Measurements from ENCODE around the gene HOXB2. TPM values are rescaled to one million over a fixed set of nuclear protein-coding genes. Genes with fewer than 3 reads are reported as not detected.

The HOXB2 gene
- total RNA-seq, 1 experiment from 2014 or later: 3.7 TPM

- TF ChIP-seq, protein P1, sequence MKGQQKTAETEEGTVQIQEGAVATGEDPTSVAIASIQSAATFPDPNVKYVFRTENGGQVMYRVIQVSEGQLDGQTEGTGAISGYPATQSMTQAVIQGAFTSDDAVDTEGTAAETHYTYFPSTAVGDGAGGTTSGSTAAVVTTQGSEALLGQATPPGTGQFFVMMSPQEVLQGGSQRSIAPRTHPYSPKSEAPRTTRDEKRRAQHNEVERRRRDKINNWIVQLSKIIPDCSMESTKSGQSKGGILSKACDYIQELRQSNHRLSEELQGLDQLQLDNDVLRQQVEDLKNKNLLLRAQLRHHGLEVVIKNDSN (CRISPR knock-in tag; IDR thresholded peaks at IDR 0.05): no peak
- TF ChIP-seq MLX (CRISPR knock-in tag; IDR thresholded peaks at IDR 0.05): no peak
Observed at GRCh38 chr17:48579760-48580554, 35.0 kb upstream of the HOXB2 start (continued).

GRCh38 chr17:48579471-48579759 lies 34.5 kb upstream of the HOXB2 start:
- ChIA-PET CTCF (interaction anchor here (0.7 to 1.2 kb wide), 2 partner anchors 30 to 34 kb away, joined by 3 read pairs; no protein-coding TSS in a partner anchor), POLR2A (no interaction called here)
- no peaks in the 10 kb centered on the region for H3K9me3 Mint-ChIP-seq
- no peak overlapping the region for H3K4me3 Mint-ChIP-seq
- DNase-seq (ENCODE audit: low spot score) (no peak), ATAC-seq (no peak)
- no peak overlapping the region for H3K27ac Mint-ChIP-seq
- peaks cover 39% of the 10 kb centered on the region for H3K4me1 Mint-ChIP-seq
- peaks cover 65% of the 10 kb centered on the region; the same call in 1 of the 2 replicates for H3K27me3 Mint-ChIP-seq (ENCODE audit: low read depth)
- no peak for TF ChIP-seq IRF2 (CRISPR knock-in tag; IDR thresholded peaks at IDR 0.05; ENCODE audit: borderline replicate concordance, low read depth)
- TF ChIP-seq, protein P2, sequence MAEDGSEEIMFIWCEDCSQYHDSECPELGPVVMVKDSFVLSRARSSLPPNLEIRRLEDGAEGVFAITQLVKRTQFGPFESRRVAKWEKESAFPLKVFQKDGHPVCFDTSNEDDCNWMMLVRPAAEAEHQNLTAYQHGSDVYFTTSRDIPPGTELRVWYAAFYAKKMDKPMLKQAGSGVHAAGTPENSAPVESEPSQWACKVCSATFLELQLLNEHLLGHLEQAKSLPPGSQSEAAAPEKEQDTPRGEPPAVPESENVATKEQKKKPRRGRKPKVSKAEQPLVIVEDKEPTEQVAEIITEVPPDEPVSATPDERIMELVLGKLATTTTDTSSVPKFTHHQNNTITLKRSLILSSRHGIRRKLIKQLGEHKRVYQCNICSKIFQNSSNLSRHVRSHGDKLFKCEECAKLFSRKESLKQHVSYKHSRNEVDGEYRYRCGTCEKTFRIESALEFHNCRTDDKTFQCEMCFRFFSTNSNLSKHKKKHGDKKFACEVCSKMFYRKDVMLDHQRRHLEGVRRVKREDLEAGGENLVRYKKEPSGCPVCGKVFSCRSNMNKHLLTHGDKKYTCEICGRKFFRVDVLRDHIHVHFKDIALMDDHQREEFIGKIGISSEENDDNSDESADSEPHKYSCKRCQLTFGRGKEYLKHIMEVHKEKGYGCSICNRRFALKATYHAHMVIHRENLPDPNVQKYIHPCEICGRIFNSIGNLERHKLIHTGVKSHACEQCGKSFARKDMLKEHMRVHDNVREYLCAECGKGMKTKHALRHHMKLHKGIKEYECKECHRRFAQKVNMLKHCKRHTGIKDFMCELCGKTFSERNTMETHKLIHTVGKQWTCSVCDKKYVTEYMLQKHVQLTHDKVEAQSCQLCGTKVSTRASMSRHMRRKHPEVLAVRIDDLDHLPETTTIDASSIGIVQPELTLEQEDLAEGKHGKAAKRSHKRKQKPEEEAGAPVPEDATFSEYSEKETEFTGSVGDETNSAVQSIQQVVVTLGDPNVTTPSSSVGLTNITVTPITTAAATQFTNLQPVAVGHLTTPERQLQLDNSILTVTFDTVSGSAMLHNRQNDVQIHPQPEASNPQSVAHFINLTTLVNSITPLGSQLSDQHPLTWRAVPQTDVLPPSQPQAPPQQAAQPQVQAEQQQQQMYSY (CRISPR knock-in tag; IDR thresholded peaks at IDR 0.05): no peak
- TF ChIP-seq CREM (CRISPR knock-in tag; IDR thresholded peaks at IDR 0.05): no peak
- TF ChIP-seq, protein P3, sequence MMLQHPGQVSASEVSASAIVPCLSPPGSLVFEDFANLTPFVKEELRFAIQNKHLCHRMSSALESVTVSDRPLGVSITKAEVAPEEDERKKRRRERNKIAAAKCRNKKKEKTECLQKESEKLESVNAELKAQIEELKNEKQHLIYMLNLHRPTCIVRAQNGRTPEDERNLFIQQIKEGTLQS (CRISPR knock-in tag; conservative IDR thresholded peaks at IDR 0.05): no peak
- no peak for TF ChIP-seq ZNF512 (CRISPR knock-in tag; IDR thresholded peaks at IDR 0.05; ENCODE audit: borderline replicate concordance)
- no peak for TF ChIP-seq E2F1 (CRISPR knock-in tag; IDR thresholded peaks at IDR 0.05)
- TF ChIP-seq, protein P1 (CRISPR knock-in tag; IDR thresholded peaks at IDR 0.05): no peak
- TF ChIP-seq CREB1 (CRISPR knock-in tag; IDR thresholded peaks at IDR 0.05): no peak
- no peaks in the 10 kb centered on the region for H3K36me3 Mint-ChIP-seq

DNA sequence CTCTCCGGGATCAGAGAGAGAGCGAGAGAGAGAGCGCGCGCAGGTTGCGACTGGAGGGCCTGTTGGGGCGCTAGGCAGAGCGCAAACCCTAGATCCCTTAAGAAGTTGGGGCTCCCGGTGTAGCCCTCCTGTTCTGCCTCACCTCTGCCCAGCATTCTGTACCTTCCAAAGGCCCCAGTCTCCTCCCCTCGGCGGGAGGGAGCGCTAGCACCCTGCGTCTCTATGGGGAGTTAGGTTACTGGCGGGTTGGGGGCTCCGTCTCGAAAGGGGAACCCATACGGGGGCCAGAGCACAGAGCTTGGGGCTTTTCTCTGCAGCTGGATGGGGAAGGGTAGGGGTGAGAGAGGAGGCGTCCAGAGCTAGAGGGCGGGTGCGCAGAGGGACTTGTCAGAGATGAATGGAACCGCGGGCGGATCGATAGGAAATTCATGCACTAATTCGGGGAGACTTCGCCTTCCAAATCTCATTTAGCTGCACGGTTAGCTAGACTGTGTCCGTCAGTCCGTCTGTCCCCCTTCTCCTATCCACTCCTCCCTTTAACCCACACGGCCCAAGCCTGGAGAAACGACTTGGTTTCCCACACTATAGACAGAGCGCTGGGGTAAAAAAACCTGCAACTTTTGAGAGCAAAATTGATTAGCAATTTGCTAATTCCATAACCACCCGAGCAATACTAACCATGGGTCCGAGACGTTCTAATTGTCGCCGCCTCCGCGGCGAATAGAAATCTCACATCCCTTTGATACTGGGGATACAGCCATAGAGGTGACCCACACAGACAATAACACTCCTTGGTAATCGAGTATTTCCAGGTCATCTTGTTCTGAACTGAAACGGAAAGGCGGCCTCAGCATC lies 33.9 kb upstream of the HOXB2 start:
- DNase-seq (ENCODE audit: low spot score) (no peak), ATAC-seq (peak; percentile 31)
- no peak for TF ChIP-seq ESRRA (CRISPR knock-in tag; IDR thresholded peaks at IDR 0.05; ENCODE audit: borderline replicate concordance)
- Mint-ChIP-seq H3K36me3 (no peaks in the 10 kb centered on the region), H3K27me3 (ENCODE audit: low read depth) (peaks cover 59% of the 10 kb centered on the region; the same call in 1 of the 2 replicates), H3K4me1 (peaks cover 42% of the 10 kb centered on the region), H3K27ac (no peak overlapping the region), H3K9me3 (no peaks in the 10 kb centered on the region), H3K4me3 (peak overlapping the region; percentile 45)
- CTCF ChIA-PET: interaction anchor here (0.9 to 1.3 kb wide), 2 partner anchors 58 to 300 kb away, joined by 3 to 4 read pairs; no protein-coding TSS in a partner anchor
- POLR2A ChIA-PET: no interaction called here

Data from WTC11 (cell line).